SHP77 treated with DMSO at 0.1 percent for 48 hours (cell line): ENCODE data around the gene ASB18.
A peak's percentile ranks its signal among the peaks of the same experiment; 100 is the strongest.
"Not testable (repeated sequence)": the region's sequence is repeated elsewhere in the genome, so short reads cannot be mapped to it uniquely, and the experiment has no call there.

Experiments
- DNase-seq: peaks from one replicate; lab custom pipeline; 2025; lab: John Stamatoyannopoulos, UW

The ASB18 gene

GRCh38 chr2:236286873-236287545, 22.8 kb upstream of the ASB18 start:
- no peak for DNase-seq

DNA sequence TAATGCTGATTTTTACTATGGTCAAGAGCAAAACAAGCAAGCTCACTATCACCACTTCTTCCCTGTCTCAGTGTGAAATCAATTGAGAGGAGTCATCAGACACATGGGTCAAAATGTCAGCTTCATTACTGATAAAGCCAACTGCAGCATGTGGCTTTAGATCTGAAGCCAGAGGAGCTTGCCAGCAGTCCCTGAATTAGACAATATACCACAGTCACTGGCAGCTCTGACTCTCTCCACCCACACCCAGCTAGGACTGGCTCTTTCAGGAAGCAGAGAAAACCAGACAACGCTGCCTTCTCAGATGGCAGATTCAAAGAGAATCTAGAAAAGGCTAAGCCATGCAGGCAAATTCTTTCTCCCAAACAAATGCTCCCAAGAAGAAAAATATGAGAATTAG, 20.0 kb upstream of the ASB18 start:
- no peak for DNase-seq

DNA sequence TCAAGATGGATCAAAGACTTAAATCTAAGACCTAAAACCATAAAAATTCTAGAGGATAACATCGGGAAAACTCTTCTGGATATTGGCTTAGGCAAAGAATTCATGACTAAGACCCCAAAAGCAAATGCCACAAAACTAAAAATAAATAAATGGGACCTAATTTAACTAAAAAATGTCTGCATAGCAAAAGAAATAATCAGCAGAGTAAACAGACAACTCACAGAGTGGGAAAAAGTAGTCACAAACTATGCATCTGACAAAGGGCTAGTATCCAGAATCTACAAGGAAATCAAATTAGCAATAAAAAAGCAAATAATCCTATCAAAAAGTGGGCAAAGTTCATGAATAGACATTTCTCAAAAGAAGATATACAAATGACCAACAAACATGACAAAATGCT, 18.2 kb upstream of the ASB18 start:
- DNase-seq, result no peak

DNA sequence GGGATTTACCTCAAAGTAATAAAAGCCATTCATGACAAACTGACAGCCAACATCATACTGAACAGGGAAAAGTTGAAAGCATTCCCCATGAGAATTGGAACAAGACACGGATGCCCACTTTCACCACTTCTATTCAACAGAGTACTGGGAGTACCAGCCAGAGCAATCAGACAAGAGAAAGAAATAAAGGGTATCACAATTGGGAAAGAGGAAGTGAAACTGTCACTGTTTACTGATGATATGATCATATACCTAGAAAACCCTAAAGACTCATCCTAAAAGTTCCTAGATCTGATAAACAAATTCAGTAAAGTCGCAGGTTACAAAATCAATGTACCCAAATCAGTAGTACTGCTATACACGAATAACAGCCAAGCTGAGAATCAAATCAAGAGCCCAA, 17.2 kb upstream of the ASB18 start:
- DNase-seq, result no peak

DNA sequence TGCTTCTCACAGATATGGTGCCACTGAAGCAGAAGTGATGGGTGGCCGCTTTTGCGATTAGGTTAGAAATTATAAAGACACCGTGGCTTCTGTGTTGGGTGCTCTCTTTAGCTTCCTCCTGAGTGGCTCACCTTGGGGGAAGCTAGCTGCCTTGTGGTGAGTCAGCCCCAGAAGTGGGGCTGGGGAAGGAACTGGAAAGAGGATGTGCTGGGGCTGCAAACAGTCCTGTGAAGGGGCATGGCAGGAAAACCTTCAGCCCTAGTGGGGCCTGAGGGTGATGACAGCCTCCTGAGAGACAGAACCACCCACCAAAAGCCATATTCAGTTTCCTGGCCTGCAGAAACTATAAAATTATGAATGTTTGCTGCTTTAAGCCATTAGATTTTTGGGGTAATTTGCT, 8.9 kb upstream of the ASB18 start:
- DNase-seq, result no peak

- DNase-seq, result no peak
These were observed 7.6 kb upstream of the ASB18 start for GRCh38 chr2:236271851-236272250.

DNA sequence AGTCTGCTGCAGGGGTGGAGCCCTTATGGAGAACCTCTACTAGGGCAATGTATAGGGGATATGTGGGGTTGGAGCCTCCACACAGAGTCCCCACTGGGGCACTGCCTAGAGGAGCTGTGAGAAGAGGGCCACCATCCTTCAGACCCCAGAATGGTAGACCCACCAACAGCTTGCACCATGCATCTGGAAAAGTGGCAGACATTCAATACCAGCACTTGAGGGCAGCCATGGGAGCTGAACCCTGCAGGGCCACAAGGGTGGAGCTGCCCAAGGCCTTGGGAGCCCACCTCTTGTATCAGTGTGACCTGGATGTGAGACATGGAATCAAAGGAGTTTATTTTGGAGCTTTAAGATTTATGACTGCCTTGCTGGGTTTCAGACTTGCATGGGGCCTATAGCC, 5.7 kb upstream of the ASB18 start:
- DNase-seq, result not testable (repeated sequence)

DNA sequence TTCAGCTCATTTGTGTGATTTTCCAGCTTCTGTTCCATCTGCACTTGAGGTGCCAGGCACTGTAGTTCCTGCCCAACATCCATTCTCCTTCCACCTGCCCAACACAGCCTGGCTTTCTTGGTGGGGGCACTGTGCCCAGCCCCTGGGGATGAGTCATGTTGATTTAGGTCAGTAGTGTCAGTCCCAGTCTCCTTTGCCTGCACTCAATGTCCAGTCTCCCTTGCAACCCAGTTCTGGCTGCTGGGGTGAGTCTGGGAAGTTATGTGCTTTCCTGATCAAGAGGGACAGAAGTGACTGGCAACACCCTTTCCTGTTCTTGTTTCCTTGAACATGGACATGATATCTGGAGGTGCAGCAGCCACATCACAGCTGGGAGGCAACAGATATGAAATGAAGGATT, 1.5 kb upstream of the ASB18 start:
- no peak for DNase-seq

DNA sequence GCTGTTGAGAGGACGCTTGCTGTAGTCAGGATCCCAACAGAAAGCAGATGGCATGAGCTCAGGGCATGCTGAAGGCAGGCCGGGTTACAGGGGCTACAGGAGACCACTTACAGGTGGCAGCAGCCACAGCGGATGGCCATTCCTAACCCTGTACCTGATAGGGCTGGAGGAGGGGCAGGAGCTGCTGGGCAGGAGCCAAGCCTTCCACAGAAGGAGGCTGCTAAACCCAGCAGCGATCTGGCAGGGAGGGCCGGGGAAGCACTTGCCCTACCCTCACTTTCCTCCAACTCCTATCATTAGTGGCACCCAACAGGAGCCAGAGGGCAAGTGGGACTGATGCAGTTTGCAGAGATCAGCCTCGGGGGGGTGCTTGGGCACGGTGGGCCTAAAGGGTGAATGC, 2.0 kb downstream of the ASB18 start:
- DNase-seq, result no peak

GRCh38 chr2:236261452-236261851, 2.8 kb downstream of the ASB18 start:
- no peak for DNase-seq

GRCh38 chr2:236259371-236259770, 4.8 kb downstream of the ASB18 start:
- no peak for DNase-seq

DNA sequence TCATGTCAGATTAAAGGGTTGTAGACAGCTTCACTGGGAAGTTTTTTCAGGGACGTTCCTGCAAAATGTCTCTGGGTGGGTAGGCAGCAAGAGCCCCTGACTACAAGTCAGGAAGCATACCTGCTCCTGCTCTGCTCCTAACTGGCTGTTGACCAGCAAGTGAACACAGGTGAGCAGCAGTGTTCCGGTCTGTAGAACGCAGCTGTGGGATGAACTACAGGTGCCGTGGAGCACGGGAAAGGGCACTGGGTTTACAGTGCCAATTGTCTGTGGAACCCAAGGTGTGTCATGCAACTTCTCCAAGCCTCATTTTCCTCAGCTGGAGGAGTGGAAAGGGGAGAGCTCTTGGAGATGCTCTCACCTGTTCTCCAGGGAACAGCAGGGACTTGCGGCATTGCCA, 6.6 kb downstream of the ASB18 start:
- DNase-seq, result no peak

- no peak for DNase-seq
These were observed 7.1 kb downstream of the ASB18 start for GRCh38 chr2:236257136-236257535.

- no peak for DNase-seq
These were observed 7.7 kb downstream of the ASB18 start for GRCh38 chr2:236256366-236256985.

GRCh38 chr2:236254674-236255073, 9.5 kb downstream of the ASB18 start:
- no peak for DNase-seq

GRCh38 chr2:236254001-236254400, 10.2 kb downstream of the ASB18 start:
- no peak for DNase-seq

DNA sequence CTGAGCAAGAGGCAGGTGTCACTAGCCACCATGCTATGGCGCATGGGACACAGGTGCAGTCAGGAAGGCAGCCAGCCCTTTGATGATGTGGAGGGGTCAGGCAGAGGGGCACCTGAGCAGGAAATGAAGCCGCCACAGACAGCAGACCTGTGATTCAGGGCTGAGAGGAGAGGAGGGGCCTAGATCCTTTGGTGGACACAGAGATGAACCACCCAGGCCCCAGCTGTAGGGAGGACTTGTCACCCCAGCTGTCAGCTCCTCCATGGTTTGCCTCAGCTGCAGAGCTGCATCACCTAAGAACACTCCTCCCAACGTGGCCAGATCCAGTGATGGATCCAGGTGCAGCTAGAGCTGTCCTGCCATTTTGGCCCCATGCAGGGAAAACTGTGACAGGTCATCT, 11.6 kb downstream of the ASB18 start:
- DNase-seq, result peak; percentile 3

DNA sequence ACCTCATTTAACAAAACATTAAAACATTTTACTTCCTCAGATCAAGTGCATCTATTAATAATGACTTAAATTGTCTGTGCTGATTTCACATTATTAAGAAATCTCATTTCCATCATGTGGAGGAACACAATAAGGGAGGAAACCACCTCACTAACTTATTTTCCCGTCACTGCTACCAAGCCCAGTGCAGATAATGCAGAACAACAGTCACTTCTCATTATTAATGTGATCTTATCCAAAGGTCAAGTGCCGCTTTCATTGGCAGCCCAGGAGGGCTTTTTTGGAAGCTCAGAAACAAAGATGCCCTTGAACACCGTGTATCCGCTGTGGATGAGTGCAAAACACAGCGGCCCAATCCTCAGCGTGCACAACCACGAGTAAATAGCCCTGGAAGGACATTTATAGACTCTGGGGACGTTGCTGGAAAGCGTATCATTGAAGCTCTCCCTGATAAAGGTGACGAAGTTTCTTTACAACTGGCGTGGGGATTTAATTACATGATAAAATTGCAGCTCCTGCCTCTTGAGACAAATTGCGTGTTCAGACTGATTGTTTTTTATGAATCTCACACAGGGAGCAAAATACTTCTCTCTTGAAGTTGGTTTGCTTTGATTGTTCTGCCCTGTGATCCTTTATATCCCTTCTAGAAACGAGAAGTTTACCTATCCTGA, 13.2 kb downstream of the ASB18 start:
- peak; percentile 25 for DNase-seq

DNA sequence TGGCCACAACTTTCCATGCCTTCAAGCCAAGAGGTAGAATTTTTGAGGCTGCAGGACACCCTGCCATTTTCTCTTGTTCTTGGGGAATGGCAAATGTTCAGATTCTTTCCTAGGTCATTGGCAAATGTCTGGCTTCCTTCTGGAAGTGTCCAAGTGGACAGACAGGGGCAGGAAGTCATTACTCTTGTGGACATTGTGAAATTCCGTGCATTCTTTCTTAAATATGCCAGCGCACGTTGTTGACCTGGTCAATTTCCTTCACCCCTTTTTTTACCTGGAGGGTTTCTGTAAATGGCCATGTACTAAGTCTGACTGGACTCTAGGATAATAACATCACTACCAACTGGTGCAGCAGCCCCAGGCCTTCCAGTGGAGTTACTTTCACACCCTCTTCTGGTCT, 13.9 kb downstream of the ASB18 start:
- DNase-seq, result no peak

DNA sequence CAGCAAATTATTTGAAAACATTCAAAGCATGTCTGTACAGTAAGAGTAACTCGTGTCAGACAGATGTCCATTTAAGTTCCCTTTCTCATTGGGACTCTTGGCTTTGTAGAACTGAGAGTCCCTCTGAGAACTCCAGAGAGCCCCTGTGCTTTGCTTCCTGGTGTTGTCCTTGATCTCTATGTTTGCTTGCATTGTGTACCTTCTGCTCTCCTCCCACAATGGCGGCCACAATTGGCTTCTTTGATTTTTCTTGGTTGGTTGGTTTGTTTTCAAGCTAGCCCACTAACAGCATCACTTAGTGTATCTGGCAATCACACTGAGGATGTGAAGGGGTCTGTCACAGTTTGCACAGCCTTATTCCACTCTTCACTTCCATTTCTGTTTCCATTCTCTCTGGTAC, 15.1 kb downstream of the ASB18 start:
- DNase-seq, result no peak

- DNase-seq, result no peak
These were observed 17.4 kb downstream of the ASB18 start for GRCh38 chr2:236246711-236247246.

DNA sequence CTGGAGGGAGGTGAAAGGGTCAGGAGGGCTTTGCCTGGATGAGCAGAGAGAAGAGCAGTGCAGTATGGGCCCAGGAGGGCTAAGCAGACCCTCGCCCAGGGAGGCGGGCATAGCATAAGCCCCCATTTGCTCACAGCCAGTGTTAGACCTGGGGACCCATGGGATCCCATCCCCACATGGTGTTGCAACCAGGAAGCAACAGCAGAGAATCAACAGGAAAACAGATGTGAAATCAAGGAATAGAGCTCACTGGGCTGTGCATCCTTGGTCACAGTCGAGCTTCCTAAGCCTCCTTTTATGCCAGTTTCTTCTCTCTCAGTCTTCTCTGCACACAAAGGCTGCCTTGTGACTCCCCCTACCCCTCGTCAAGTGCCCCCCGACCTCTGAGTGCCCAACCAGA, 19.9 kb downstream of the ASB18 start:
- no peak for DNase-seq

- no peak for DNase-seq
These were observed 22.1 kb downstream of the ASB18 start for GRCh38 chr2:236242057-236242495.
